ENCODE results near the gene OVAAL. TPM values are rescaled to one million over a fixed set of nuclear protein-coding genes. Genes with fewer than 3 reads are reported as not detected.
"Not testable (repeated sequence)": the region's sequence is repeated elsewhere in the genome, so short reads cannot be mapped to it uniquely, and the experiment has no call there.

OVAAL gene
- total RNA-seq, 2 donors from 2014 or later: not detected

DNA sequence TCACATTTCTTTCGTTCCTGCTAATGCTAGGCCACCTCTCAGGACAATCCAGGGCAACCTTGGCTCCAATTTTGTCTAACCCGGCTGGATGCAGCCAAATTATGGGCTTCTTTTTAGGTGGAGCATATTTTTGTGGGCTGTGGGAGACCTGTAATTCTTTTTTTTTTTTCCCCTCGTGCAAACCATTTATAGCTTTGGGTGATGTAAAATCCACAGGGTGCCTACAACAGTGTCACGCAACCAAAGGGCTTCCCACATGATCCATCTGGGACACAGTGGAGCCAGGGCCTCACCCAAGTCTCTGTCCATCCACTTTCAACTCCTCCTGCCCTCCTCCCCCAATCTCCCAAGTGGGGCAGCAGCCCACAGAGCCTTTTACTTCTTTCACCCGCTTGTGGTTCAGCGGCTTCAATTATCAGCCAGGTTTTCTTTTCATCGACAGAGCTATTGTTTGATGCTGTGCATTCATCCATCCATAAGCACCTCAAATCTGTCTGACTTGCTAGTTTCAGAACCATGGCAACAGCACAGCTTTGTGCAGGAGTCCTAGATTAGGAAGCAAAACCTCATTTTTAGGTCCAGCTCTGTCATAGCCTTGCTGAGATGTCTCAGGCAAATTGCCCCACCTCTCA is 10.0 kb upstream of the OVAAL start:
- H3K4me3 ChIP-seq: no peak overlapping the region
- H3K27ac ChIP-seq: no peak overlapping the region
- H3K9ac ChIP-seq (ENCODE audit: low read depth in 2 of 2, low read length in 2 of 2): no peak overlapping the region
- TF ChIP-seq, protein P1, sequence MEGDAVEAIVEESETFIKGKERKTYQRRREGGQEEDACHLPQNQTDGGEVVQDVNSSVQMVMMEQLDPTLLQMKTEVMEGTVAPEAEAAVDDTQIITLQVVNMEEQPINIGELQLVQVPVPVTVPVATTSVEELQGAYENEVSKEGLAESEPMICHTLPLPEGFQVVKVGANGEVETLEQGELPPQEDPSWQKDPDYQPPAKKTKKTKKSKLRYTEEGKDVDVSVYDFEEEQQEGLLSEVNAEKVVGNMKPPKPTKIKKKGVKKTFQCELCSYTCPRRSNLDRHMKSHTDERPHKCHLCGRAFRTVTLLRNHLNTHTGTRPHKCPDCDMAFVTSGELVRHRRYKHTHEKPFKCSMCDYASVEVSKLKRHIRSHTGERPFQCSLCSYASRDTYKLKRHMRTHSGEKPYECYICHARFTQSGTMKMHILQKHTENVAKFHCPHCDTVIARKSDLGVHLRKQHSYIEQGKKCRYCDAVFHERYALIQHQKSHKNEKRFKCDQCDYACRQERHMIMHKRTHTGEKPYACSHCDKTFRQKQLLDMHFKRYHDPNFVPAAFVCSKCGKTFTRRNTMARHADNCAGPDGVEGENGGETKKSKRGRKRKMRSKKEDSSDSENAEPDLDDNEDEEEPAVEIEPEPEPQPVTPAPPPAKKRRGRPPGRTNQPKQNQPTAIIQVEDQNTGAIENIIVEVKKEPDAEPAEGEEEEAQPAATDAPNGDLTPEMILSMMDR (IDR thresholded peaks at IDR 0.05): no peak
- H3K9me3 ChIP-seq: no peaks in the 10 kb centered on the region
- intact Hi-C loops (cut with DNase I): no loop called here
- no peaks in the 10 kb centered on the region for H3K27me3 ChIP-seq
- no peak for DNase-seq
- H3K4me1 ChIP-seq: no peaks in the 10 kb centered on the region
- H3K36me3 ChIP-seq: no peaks in the 10 kb centered on the region

DNA sequence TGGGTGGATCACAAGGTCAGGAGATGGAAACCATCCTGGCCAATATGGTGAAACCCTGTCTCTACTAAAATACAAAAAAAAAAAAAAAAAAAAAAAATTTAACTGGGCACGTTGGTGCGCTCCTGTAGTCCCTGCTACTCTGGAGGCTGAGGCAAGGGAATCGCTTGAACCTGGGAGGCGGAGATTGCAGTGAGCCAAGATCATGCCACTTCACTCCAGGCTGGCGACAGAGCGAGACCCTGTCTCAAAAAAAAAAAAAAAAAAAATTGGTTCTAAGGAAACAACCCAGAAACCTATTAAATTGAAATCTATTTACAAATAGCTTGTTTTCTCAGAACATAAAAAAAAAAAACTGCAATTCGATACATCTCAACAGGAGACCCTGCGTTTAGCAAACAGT is 9.0 kb upstream of the OVAAL start:
- H3K27me3 ChIP-seq; H3K9me3 ChIP-seq; H3K4me3 ChIP-seq; DNase-seq; H3K4me1 ChIP-seq; intact Hi-C loops (cut with DNase I); H3K9ac ChIP-seq (ENCODE audit: low read depth in 2 of 2, low read length in 2 of 2); H3K36me3 ChIP-seq; H3K27ac ChIP-seq: not testable (repeated sequence)

DNA sequence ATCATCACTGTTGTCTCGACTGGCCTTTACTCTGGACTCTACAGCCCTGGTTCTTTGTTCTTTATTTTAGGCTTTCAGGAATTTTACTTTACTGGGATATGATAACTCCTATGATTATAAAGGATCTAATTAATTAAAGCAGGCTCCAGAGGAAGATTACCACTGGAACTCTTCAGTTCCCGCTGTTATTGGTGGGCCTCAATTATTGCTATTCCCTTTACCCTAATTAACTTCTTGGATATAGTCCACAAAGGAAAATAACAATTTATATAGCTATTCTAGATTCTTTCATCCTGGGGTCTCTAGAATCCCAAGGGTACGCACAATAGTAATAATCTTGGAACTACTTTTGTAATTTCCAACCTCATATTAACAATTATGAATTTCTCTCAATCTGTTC is 8.5 kb upstream of the OVAAL start:
- Histone ChIP-seq H3K9me3 (no peaks in the 10 kb centered on the region), H3K27me3 (no peaks in the 10 kb centered on the region), H3K9ac (ENCODE audit: low read depth in 2 of 2, low read length in 2 of 2) (no peak overlapping the region), H3K36me3 (no peaks in the 10 kb centered on the region), H3K4me1 (no peaks in the 10 kb centered on the region), H3K4me3 (no peak overlapping the region), H3K27ac (no peak overlapping the region)
- intact Hi-C loops (cut with DNase I): no loop called here
- DNase-seq: no peak
- TF ChIP-seq, protein P1 (IDR thresholded peaks at IDR 0.05): no peak

DNA sequence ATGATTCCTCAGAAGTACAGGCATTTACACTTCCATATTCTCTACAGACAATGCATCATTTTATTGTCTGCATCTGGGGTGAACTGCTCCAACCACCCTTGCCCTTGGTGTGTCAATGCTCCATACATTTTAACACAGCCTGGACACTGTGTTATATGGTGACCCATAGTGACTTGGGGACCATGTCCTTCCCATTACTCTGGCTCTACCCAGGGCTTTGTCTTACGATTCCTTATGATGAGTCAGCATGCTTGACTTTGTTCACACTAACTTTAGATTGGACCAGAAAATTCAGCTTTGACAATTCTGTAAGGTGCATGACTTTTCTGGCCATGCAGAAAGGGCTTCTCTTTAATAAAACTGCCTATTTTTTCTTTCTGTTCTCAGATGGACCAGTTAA is 6.8 kb upstream of the OVAAL start:
- no peaks in the 10 kb centered on the region for H3K9me3 ChIP-seq
- TF ChIP-seq, protein P1 (IDR thresholded peaks at IDR 0.05): no peak
- H3K27me3 ChIP-seq: no peaks in the 10 kb centered on the region
- intact Hi-C loops (cut with DNase I): no loop called here
- H3K27ac ChIP-seq: no peak overlapping the region
- H3K4me3 ChIP-seq: no peak overlapping the region
- no peak overlapping the region for H3K9ac ChIP-seq (ENCODE audit: low read depth in 2 of 2, low read length in 2 of 2)
- no peaks in the 10 kb centered on the region for H3K4me1 ChIP-seq
- DNase-seq: no peak
- no peaks in the 10 kb centered on the region for H3K36me3 ChIP-seq

DNA sequence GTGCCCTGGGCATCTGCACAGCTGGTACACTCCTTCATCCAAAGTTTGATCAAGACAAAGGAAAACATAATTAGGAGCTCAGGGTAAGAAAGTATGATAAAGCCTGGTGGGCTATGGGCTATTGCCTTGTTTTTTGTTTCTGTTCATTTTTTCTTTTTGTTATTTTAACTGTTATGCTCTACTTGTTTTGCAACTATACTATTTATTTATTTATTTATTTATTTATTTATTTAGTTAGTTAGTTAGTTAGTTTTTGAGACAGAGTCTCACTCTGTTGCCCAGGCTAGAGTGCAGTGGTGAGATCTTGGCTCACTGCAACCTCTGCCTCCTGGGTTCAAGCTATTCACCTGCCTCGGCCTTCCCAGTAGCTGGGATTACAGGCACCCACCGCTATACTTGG is 5.7 kb upstream of the OVAAL start:
- H3K27me3 ChIP-seq; H3K4me3 ChIP-seq; H3K9ac ChIP-seq (ENCODE audit: low read depth in 2 of 2, low read length in 2 of 2); H3K4me1 ChIP-seq; H3K27ac ChIP-seq; H3K9me3 ChIP-seq; DNase-seq; H3K36me3 ChIP-seq; intact Hi-C loops (cut with DNase I): not testable (repeated sequence)

DNA sequence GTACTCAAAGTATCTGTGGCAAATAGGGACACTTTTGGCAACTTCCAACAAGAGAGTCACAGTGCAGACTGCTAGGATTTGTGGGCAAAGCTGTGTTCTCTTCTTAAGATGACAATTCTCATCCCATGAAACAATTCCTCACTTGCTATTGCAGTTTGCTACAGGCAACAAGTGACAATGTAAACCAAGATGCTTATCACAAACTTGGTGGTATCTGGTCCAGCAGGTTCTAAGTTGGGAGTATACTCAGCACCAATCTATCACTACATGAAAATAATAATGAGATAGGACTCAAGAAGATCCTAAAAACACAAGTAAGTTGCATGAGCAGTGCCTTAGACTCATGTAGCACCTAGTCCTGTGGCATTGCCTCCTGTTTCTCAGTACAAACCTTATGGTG is 3.4 kb upstream of the OVAAL start:
- TF ChIP-seq, protein P1 (IDR thresholded peaks at IDR 0.05): no peak
- no peaks in the 10 kb centered on the region for H3K36me3 ChIP-seq
- H3K9me3 ChIP-seq: no peaks in the 10 kb centered on the region
- no peak overlapping the region for H3K4me3 ChIP-seq
- DNase-seq: no peak
- H3K9ac ChIP-seq (ENCODE audit: low read depth in 2 of 2, low read length in 2 of 2): no peak overlapping the region
- no peaks in the 10 kb centered on the region for H3K4me1 ChIP-seq
- intact Hi-C loops (cut with DNase I): no loop called here
- no peaks in the 10 kb centered on the region for H3K27me3 ChIP-seq
- H3K27ac ChIP-seq: no peak overlapping the region
